Sigmoid colon (tissue), 7 donors: Measurements from ENCODE around the gene ACTR10. TPM values are rescaled to one million over a fixed set of nuclear protein-coding genes. Genes with fewer than 3 reads are reported as not detected.
A peak's percentile ranks its signal among the peaks of the same experiment; 100 is the strongest.

Source experiments
- DNase-seq: peaks from one replicate; pipeline ENCODE4 v3.0.0-alpha.2; 2019
- H3K27ac ChIP-seq, 4 donors: fragments of 200-600 bp; sonication (generic); one replicate each; pipeline ENCODE4 v1.5.1; 2016 to 2019; ENCODE audit warnings: mild to moderate bottlenecking in 1 of 4
- H3K27me3 ChIP-seq, 3 donors: fragments of 200-600 bp; sonication (generic); one replicate each; pipeline ENCODE4 v1.5.1; 2019; ENCODE audit warnings: mild to moderate bottlenecking in 1 of 3
- H3K36me3 ChIP-seq, 4 donors: fragments of 200-600 bp; sonication (generic); one replicate each; pipeline ENCODE4 v1.5.1; 2016 to 2019
- H3K4me1 ChIP-seq, 4 donors: fragments of 200-600 bp; sonication (generic); one replicate each; pipeline ENCODE4 v1.5.1; 2017 to 2019
- H3K4me3 ChIP-seq, 4 donors: fragments of 200-600 bp; sonication (generic); one replicate each; pipeline ENCODE4 v1.5.1; 2017 to 2019; ENCODE audit warnings: mild to moderate bottlenecking in 2 of 4, moderate library complexity in 1 of 4
- H3K9me3 ChIP-seq, 4 donors: fragments of 200-600 bp in 3 of 4; sonication (generic) in 3 of 4; one replicate each; pipeline versions ENCODE4 v1.5.1 to v1.6.1; 2013 to 2019
- EP300 ChIP-seq, 4 donors: sonication (generic); formaldehyde crosslinking; IDR thresholded peaks; one replicate each; pipeline ENCODE4 v1.6.1; 2017; ENCODE audit warnings: antibody characterized with exemption in 4 of 4
- POLR2A ChIP-seq, 2 donors: fragments of 450-650 bp; IDR thresholded peaks; one replicate each; pipeline ENCODE4 v1.6.1; 2016; ENCODE audit warnings: antibody characterized with exemption in 2 of 2, mild to moderate bottlenecking in 2 of 2, moderate library complexity in 2 of 2
- POLR2AphosphoS5 ChIP-seq, 4 donors: sonication (generic); formaldehyde crosslinking; IDR thresholded peaks; one replicate each; pipeline ENCODE4 v1.6.1; 2017; ENCODE audit warnings: antibody characterized with exemption in 4 of 4
- WGBS, 2 donors: extraction: QIAGEN DNeasy Blood & Tissue Kit; methylation state at CpG; one replicate each; pipeline ENCODE4 v1.1.7; 2013; 5-methylcytosine and 5-hydroxymethylcytosine counted together
- intact Hi-C: fragments of 100-400 bp; cut with DNase I; formaldehyde crosslinking; loops from one replicate; pipeline ENCODE4 v1.15.1; 2023
- polyA plus RNA-seq, 3 donors: library from polyadenylated mRNA; stranded (reverse); fragments of 200-250 nt; gene quantifications; one replicate each; pipeline ENCODE4 v1.2.3, GENCODE V29; 2013
- total RNA-seq, 4 donors: library from RNA; depleted of rRNA; stranded (reverse); fragments of >200 nt; gene quantifications; one replicate each; pipeline ENCODE4 v1.1.0, GENCODE V29; 2016
- TF ChIP-seq, protein P1 (sequence below), 4 experiments: fragments of 450-650 bp in 3 of 4; fragments of 200-600 bp in 1 of 4; IDR thresholded peaks; one replicate each; pipeline ENCODE4 v1.5.1; 2016 to 2019; ENCODE audit warnings: antibody characterized with exemption in 4 of 4, mild to moderate bottlenecking in 3 of 4, moderate library complexity in 2 of 4
- donor health status: healthy with polysubstance abuse.
- donor health status: Bipolar disorder and iron deficiency.
- donor health status: healthy.

The ACTR10 gene
- total and polyA plus RNA-seq, 7 donors = 56.4 to 78.1 (median 68.4) TPM

DNA sequence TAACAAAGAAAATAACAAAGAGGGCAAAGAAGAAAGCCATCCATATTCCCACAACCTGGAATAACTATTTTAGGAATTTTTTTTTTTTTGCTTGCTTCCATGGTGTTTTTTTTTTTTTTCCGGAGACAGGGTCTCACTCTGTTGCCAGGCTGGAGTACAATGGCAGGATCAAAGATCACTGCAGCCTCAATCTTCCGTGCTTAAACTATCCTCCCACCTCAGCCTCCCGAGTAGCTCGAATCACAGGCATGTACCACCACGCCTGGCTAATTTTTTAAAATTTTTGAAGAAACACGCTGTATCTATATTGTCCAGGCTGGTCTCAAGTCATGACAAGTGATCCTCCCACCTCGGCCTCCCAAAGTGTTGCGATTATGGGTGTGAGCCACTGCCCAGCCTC is 78.2 kb downstream of the ACTR10 start:
- H3K27ac ChIP-seq = no peak overlapping the region
- H3K4me3 ChIP-seq = no peak overlapping the region
- no peaks in the 10 kb centered on the region for H3K9me3 ChIP-seq
- H3K4me1 ChIP-seq = peaks cover 0 to 58% (median 39%) of the 10 kb centered on the region in 4 donors
- no peaks in the 10 kb centered on the region for H3K27me3 ChIP-seq
- H3K36me3 ChIP-seq = peaks cover 0 to 37% (median 8%) of the 10 kb centered on the region in 4 donors
- DNase-seq = no peak
- intact Hi-C loops = no loop called here
- no peak for TF ChIP-seq POLR2A (IDR thresholded peaks at IDR 0.05)
- no peak for TF ChIP-seq EP300 (IDR thresholded peaks at IDR 0.05)
- TF ChIP-seq POLR2AphosphoS5 (IDR thresholded peaks at IDR 0.05) = no peak
- TF ChIP-seq, protein P1, sequence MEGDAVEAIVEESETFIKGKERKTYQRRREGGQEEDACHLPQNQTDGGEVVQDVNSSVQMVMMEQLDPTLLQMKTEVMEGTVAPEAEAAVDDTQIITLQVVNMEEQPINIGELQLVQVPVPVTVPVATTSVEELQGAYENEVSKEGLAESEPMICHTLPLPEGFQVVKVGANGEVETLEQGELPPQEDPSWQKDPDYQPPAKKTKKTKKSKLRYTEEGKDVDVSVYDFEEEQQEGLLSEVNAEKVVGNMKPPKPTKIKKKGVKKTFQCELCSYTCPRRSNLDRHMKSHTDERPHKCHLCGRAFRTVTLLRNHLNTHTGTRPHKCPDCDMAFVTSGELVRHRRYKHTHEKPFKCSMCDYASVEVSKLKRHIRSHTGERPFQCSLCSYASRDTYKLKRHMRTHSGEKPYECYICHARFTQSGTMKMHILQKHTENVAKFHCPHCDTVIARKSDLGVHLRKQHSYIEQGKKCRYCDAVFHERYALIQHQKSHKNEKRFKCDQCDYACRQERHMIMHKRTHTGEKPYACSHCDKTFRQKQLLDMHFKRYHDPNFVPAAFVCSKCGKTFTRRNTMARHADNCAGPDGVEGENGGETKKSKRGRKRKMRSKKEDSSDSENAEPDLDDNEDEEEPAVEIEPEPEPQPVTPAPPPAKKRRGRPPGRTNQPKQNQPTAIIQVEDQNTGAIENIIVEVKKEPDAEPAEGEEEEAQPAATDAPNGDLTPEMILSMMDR (IDR thresholded peaks at IDR 0.05) = no peak
- WGBS, 2 donors = 96 to 97% methylated on average over 8 of the region's 8 CpGs

DNA sequence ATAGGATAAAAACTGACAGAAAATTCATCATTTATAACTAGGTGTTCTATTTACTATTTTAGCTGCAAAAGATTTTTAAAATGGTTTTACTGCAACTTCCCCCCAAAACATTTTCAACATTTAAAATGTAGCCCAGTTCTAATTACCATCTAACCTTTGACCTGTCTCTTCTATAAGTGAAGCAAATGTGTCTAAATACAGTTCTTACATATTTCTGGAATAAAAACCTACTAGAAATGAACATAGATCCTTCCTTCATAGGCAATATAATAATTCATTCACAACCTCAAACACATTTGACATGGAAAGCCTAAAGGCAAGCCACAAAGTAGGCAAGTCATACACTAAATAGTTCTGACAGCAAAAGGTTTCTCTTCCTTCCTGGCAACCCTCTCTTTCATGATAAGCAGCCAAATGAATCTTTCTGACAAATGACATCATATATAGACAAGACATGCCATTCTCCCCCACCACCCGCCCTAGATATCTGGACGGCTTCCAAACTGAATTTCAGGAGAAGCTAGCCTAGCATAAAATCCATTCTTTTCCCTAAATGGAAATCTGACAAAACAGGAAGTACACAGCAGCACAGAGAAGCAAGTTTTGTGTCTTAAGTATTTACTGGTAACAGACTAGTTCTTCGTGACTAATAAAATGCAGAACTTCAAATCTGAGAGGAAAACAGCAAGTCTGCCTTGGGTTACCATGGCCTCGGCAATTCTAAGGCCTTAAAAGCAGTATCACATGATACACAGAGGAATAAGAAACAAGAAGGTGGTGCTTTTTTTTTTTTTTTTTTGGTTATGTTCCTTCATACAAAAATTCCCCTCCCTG is 81.2 kb downstream of the ACTR10 start:
- intact Hi-C loops = no loop called here
- Histone ChIP-seq H3K27me3 (no peaks in the 10 kb centered on the region), H3K4me3 (no peak overlapping the region), H3K4me1 (peaks cover 0 to 46% (median 41%) of the 10 kb centered on the region in 4 donors), H3K27ac (peak overlapping the region; percentile 71 to 80 (median 76)), H3K9me3 (no peaks in the 10 kb centered on the region), H3K36me3 (peaks cover 0 to 50% (median 22%) of the 10 kb centered on the region in 4 donors)
- no peak for TF ChIP-seq EP300 (IDR thresholded peaks at IDR 0.05)
- TF ChIP-seq POLR2AphosphoS5 (IDR thresholded peaks at IDR 0.05) = peak in 2 of 4 donors; percentile 18 to 24
- TF ChIP-seq, protein P1 (IDR thresholded peaks at IDR 0.05) = no peak
- WGBS, 2 donors = 9 to 12% methylated on average over 4 of the region's 4 CpGs
- no peak for DNase-seq

DNA sequence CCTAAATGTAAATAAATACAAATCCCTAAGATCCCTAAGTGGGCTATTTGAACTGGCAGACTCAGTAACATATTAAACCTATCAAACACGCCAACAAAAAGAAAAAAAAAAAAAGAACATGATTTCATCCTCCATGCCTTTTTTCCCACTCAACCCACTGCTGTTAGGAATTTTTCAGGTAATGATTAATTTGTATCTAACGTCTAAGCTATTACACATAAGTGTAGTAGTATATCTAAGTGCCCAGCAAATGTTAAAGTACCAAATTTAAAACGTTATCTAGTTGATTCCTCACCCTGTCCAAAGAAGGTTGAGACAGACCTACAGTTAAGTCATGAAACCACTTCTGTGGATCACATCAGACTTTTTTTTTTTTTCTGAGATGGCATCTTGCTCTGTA is 82.0 kb downstream of the ACTR10 start:
- WGBS, 2 donors = 42 to 68% methylated on average over 3 of the region's 3 CpGs
- peaks cover 0 to 42% (median 38%) of the 10 kb centered on the region in 4 donors for H3K4me1 ChIP-seq
- intact Hi-C loops = no loop called here
- no peaks in the 10 kb centered on the region for H3K27me3 ChIP-seq
- TF ChIP-seq POLR2AphosphoS5 (IDR thresholded peaks at IDR 0.05) = no peak
- TF ChIP-seq EP300 (IDR thresholded peaks at IDR 0.05) = no peak
- TF ChIP-seq POLR2A (IDR thresholded peaks at IDR 0.05) = no peak
- TF ChIP-seq, protein P1 (IDR thresholded peaks at IDR 0.05) = no peak
- H3K9me3 ChIP-seq = no peaks in the 10 kb centered on the region
- DNase-seq = no peak
- H3K27ac ChIP-seq = peak overlapping the region; percentile 71 to 80 (median 76)
- H3K36me3 ChIP-seq = peaks cover 0 to 56% (median 22%) of the 10 kb centered on the region in 4 donors
- no peak overlapping the region for H3K4me3 ChIP-seq

DNA sequence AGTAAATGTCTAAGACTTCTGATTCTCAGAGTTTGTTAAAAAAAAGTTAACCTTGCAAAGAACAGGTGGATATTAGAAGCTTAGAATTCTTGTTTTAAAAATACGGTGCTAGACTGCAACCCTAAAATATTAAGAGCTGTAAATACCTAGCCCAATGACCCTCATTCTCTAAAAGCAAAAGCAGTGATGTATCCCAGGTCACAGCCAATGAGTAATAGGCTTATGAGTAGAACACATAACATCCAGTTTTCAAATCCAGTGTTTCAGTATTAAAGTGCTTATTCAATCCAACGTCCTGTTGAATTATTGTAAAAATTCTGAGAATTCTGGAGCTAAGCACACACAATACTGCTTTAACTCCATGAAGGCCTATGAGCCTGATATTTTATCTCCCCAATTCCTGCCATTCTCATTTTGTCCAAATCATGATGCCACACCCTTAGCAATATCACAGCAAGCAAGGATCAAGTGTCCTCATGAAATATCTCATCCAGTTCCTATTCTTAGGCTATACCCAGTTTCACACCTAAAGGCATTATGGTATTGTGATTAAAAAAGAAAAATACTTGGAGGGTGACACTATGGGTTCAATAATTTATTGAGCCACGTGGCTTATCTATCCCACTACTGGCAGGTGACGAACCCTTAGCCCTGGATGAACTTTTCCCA is 83.1 kb downstream of the ACTR10 start:
- Histone ChIP-seq H3K4me3 (no peak overlapping the region), H3K4me1 (peaks cover 0 to 42% (median 38%) of the 10 kb centered on the region in 4 donors), H3K9me3 (no peaks in the 10 kb centered on the region), H3K27ac (peak overlapping the region; percentile 21 to 80 (median 72)), H3K27me3 (no peaks in the 10 kb centered on the region), H3K36me3 (peaks cover 0 to 53% (median 18%) of the 10 kb centered on the region in 4 donors)
- intact Hi-C loops = no loop called here
- TF ChIP-seq, protein P1 (IDR thresholded peaks at IDR 0.05) = no peak
- TF ChIP-seq POLR2A (IDR thresholded peaks at IDR 0.05) (no peak), POLR2AphosphoS5 (IDR thresholded peaks at IDR 0.05) (no peak), EP300 (IDR thresholded peaks at IDR 0.05) (no peak)
- no peak for DNase-seq
- 69 to 79% methylated on average over 4 of the region's 4 CpGs for WGBS, 2 donors
